HepG2 (cell line): ENCODE measurements around the gene PIGO. TPM values are rescaled to one million over a fixed set of nuclear protein-coding genes. Genes with fewer than 3 reads are reported as not detected.

Source experiments
- ZBTB3 ChIP-seq: sonication (generic); formaldehyde crosslinking; IDR thresholded peaks from 2 replicates; pipeline ENCODE4 v1.4.0; 2020; ENCODE audit warnings: low read depth, mild to moderate bottlenecking, moderate library complexity, missing genetic modification reagents, borderline replicate concordance
- ZNF776 ChIP-seq: sonication (generic); formaldehyde crosslinking; IDR thresholded peaks from 2 replicates; pipeline ENCODE4 v1.4.0; 2020; ENCODE audit warnings: mild to moderate bottlenecking, missing genetic modification reagents
- polyA plus RNA-seq, 8 experiments: library from polyadenylated mRNA; depleted of rRNA in 3 of 8; stranded (reverse) in 7 of 8; unstranded in 1 of 8; fragments of >200 nt; fragmentation: Illumina TruSeq in 4 of 8; extraction: Trizol in 4 of 8; gene quantifications; 2 replicates each; pipeline versions ENCODE4 v1.2.1 to v1.2.3, GENCODE V29; 2011 to 2016; ENCODE audit warnings: low read depth in 4 of 8, missing spikeins in 1 of 8, mixed read lengths in 1 of 8; ENCODE audit not compliant: insufficient read depth in 1 of 8
- total RNA-seq, 5 experiments: library from RNA; depleted of rRNA; stranded (reverse); fragments of >200 nt; fragmentation: Illumina TruSeq; extraction: Trizol; gene quantifications; 2 replicates each; pipeline ENCODE4 v1.2.3, GENCODE V29; 2016; ENCODE audit warnings: low read depth in 1 of 5
- TF ChIP-seq, protein P1 (sequence below): sonication (generic); formaldehyde crosslinking; IDR thresholded peaks from 2 replicates; pipeline ENCODE4 v1.4.0; 2020; ENCODE audit warnings: missing genetic modification reagents
- TF ChIP-seq, protein P2 (sequence below): sonication (generic); formaldehyde crosslinking; IDR thresholded peaks from 2 replicates; pipeline ENCODE4 v1.5.1; 2020; ENCODE audit warnings: missing genetic modification reagents, mild to moderate bottlenecking, borderline replicate concordance
- TF ChIP-seq, protein P3 (sequence below): sonication (generic); formaldehyde crosslinking; IDR thresholded peaks from 2 replicates; pipeline ENCODE4 v1.5.1; 2020; ENCODE audit warnings: mild to moderate bottlenecking, missing genetic modification reagents, borderline replicate concordance
- TF ChIP-seq, protein P4 (sequence below): sonication (generic); formaldehyde crosslinking; IDR thresholded peaks from 2 replicates; pipeline ENCODE4 v1.5.0; 2020; ENCODE audit warnings: mild to moderate bottlenecking, missing genetic modification reagents, borderline replicate concordance

Gene PIGO
- total and polyA plus RNA-seq, 2 of the 13 experiments (the other 11 are each of a cell fraction or from before 2014, with no cell fraction given) = 20.5 to 26.2 TPM

DNA sequence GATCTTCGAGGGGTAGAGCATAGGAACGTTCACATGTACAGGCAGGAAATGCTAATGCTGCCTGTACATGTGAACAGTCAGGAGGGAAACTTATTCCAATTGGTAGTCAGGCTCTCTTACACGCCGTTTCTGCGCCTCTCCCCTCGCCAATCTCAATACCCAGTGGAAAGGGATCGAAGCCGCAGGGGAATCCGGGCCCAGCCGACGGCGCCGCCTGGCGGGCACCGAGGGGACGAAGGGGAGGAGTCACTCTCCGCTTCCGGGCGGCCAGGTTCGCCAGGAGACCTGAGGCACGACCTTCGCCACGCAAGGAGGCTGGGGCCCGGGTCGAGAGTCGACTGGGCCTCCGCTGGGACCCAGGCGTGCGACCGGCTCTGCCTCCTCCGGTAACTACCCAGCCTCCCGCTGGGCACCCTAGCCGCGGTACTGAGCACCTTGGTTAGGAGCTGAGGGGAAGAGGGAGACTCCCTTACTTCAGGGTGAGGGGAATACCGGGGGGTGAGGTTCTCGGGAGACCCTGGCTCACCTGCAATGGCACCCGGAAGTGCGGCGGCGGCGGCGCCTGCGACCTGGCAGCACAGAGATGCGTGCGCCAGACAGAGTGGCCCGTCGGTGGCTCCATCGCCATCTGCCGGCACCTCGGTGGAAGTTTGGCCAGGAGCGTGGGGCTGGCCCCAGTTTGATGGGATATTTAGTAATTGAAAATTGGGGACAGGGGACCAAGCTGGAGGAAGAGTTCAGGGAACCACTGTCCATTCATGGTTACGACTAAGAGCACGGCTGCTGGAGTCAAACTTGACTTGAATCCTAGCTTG, at the start of gene PIGO (continued):
- TF ChIP-seq, protein P1, sequence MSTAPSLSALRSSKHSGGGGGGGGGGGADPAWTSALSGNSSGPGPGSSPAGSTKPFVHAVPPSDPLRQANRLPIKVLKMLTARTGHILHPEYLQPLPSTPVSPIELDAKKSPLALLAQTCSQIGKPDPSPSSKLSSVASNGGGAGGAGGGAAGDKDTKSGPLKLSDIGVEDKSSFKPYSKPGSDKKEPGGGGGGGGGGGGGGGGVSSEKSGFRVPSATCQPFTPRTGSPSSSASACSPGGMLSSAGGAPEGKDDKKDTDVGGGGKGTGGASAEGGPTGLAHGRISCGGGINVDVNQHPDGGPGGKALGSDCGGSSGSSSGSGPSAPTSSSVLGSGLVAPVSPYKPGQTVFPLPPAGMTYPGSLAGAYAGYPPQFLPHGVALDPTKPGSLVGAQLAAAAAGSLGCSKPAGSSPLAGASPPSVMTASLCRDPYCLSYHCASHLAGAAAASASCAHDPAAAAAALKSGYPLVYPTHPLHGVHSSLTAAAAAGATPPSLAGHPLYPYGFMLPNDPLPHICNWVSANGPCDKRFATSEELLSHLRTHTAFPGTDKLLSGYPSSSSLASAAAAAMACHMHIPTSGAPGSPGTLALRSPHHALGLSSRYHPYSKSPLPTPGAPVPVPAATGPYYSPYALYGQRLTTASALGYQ (CRISPR knock-in tag) = peak; percentile 45; the same call in 1 of the 2 replicates
- TF ChIP-seq, protein P2, sequence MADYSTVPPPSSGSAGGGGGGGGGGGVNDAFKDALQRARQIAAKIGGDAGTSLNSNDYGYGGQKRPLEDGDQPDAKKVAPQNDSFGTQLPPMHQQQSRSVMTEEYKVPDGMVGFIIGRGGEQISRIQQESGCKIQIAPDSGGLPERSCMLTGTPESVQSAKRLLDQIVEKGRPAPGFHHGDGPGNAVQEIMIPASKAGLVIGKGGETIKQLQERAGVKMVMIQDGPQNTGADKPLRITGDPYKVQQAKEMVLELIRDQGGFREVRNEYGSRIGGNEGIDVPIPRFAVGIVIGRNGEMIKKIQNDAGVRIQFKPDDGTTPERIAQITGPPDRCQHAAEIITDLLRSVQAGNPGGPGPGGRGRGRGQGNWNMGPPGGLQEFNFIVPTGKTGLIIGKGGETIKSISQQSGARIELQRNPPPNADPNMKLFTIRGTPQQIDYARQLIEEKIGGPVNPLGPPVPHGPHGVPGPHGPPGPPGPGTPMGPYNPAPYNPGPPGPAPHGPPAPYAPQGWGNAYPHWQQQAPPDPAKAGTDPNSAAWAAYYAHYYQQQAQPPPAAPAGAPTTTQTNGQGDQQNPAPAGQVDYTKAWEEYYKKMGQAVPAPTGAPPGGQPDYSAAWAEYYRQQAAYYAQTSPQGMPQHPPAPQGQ (CRISPR knock-in tag) = no peak
- peak; percentile 91 for TF ChIP-seq ZBTB3
- TF ChIP-seq, protein P3, sequence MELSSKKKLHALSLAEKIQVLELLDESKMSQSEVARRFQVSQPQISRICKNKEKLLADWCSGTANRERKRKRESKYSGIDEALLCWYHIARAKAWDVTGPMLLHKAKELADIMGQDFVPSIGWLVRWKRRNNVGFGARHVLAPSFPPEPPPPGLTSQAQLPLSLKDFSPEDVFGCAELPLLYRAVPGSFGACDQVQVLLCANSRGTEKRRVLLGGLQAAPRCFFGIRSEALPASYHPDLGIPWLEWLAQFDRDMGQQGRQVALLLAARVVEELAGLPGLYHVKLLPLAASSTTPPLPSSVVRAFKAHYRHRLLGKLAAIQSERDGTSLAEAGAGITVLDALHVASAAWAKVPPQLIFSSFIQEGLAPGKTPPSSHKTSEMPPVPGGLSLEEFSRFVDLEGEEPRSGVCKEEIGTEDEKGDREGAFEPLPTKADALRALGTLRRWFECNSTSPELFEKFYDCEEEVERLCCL (CRISPR knock-in tag) = no peak; the same call in 1 of the 2 replicates
- TF ChIP-seq ZNF776 (CRISPR knock-in tag) = no peak
- TF ChIP-seq, protein P4, sequence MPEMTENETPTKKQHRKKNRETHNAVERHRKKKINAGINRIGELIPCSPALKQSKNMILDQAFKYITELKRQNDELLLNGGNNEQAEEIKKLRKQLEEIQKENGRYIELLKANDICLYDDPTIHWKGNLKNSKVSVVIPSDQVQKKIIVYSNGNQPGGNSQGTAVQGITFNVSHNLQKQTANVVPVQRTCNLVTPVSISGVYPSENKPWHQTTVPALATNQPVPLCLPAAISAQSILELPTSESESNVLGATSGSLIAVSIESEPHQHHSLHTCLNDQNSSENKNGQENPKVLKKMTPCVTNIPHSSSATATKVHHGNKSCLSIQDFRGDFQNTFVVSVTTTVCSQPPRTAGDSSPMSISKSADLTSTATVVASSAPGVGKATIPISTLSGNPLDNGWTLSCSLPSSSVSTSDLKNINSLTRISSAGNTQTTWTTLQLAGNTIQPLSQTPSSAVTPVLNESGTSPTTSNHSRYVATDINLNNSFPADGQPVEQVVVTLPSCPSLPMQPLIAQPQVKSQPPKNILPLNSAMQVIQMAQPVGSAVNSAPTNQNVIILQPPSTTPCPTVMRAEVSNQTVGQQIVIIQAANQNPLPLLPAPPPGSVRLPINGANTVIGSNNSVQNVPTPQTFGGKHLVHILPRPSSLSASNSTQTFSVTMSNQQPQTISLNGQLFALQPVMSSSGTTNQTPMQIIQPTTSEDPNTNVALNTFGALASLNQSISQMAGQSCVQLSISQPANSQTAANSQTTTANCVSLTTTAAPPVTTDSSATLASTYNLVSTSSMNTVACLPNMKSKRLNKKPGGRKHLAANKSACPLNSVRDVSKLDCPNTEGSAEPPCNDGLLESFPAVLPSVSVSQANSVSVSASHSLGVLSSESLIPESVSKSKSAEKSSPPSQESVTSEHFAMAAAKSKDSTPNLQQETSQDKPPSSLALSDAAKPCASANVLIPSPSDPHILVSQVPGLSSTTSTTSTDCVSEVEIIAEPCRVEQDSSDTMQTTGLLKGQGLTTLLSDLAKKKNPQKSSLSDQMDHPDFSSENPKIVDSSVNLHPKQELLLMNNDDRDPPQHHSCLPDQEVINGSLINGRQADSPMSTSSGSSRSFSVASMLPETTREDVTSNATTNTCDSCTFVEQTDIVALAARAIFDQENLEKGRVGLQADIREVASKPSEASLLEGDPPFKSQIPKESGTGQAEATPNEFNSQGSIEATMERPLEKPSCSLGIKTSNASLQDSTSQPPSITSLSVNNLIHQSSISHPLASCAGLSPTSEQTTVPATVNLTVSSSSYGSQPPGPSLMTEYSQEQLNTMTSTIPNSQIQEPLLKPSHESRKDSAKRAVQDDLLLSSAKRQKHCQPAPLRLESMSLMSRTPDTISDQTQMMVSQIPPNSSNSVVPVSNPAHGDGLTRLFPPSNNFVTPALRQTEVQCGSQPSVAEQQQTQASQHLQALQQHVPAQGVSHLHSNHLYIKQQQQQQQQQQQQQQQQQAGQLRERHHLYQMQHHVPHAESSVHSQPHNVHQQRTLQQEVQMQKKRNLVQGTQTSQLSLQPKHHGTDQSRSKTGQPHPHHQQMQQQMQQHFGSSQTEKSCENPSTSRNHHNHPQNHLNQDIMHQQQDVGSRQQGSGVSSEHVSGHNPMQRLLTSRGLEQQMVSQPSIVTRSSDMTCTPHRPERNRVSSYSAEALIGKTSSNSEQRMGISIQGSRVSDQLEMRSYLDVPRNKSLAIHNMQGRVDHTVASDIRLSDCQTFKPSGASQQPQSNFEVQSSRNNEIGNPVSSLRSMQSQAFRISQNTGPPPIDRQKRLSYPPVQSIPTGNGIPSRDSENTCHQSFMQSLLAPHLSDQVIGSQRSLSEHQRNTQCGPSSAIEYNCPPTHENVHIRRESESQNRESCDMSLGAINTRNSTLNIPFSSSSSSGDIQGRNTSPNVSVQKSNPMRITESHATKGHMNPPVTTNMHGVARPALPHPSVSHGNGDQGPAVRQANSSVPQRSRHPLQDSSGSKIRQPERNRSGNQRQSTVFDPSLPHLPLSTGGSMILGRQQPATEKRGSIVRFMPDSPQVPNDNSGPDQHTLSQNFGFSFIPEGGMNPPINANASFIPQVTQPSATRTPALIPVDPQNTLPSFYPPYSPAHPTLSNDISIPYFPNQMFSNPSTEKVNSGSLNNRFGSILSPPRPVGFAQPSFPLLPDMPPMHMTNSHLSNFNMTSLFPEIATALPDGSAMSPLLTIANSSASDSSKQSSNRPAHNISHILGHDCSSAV (CRISPR knock-in tag) = no peak
